ENCODE results near the gene HDDC3.

The HDDC3 gene, protein sequence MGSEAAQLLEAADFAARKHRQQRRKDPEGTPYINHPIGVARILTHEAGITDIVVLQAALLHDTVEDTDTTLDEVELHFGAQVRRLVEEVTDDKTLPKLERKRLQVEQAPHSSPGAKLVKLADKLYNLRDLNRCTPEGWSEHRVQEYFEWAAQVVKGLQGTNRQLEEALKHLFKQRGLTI

DNA sequence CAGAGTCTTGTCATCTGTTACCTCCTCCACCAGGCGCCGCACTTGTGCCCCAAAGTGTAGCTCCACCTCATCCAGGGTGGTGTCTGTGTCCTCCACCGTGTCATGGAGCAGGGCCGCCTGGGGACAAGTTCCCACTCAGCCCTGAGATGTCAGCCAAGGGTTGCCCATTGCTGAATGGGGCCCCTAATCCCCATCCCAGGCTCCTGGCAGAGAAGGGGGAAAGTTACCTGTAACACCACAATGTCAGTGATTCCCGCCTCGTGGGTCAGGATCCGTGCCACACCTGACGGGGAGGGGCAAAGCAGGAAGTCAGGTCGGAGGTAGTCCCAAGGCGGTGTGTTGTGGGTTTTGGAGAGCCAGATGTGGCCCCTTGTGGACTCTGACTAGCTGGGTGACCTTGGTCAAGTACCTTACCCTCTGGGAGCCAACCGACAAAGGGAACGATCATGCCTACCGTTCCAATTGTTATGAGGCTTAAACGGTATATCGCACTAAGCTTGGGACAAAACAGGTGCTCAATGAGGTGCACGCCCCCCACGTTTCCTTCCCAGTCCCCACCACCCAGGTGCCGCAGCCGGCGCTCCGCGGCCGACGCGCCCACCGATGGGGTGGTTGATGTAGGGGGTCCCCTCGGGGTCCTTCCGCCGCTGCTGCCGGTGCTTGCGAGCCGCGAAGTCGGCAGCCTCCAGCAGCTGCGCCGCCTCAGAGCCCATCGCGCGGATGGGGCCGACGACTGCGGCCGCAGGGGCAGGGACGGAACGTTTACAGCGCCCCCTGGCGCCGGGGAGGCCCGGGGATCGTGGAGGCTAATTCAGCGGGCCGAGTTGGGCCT is at the start of gene HDDC3:
Gene HDDC3 (minus strand): TSS at position 722 of the 832 bp plus-strand sequence. CDS start 9 bp downstream, at position 713.
- DNase-seq (ENCODE audit: low read depth): peak; percentile 33
- peak within 1 kb of the TSS; percentile 71 for H3K4me3 ChIP-seq (ENCODE audit: low read depth, low read length)

DNA sequence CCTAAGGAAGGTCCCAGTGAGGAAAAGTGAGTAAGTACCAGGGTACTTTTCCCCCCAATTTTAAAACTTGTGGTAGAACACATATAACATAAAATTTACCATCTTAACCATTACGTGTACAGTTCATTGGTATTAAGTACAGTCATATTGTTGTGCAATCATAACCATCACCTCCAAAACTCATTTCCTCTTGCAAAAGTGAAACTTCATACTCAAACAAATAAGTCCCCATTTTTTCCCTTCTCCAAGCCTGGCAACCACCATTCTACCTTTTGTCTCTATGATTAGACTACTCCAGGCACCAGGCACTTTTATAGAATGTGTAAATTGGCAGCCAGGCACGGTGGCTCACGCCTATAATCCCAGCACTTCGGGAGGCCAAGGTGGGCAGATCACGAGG is 49.8 kb upstream of the HDDC3 start:
- DNase-seq (ENCODE audit: low read depth): no peak
- H3K4me3 ChIP-seq (ENCODE audit: low read depth, low read length): no peak overlapping the region

DNA sequence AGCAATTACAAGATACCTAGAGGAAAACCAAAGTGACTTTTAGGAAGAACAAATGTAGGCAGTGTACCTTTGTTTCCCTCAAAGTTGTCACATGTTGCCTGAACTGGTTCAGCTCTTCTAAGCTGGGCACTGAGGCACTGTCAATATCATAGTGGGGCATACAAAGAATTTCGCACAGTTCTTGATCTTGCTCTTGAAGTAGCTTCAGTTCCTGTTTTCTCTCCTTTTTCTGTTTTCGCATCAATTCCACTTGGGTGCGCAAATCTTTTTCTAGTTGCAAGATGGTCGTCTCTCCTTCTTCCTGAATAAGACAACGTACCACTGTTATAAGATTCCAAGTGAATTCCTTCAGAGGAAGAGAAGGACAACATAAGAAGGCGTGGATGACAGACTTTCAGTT is 49.3 kb upstream of the HDDC3 start:
- no peak overlapping the region for H3K4me3 ChIP-seq (ENCODE audit: low read depth, low read length)
- no peak for DNase-seq (ENCODE audit: low read depth)

DNA sequence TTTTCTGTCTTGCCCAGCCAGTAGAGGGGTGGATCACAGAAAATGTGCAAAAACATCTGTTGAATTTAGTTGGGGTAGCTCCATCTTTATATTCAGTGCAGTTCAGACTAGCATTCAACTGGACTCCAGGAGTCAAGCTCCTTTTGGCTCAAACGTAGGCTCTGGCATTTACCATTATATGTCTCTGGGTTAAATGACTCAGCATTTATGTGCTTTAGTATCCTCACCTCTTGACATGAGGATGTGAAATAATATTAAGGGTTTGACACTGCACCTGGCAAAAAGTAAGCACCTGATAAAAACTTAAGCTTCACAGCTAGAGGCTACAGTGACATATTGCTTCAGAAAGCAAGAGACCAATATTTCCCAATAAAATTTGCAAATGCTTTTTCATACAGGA is 47.2 kb upstream of the HDDC3 start:
- H3K4me3 ChIP-seq (ENCODE audit: low read depth, low read length): no peak overlapping the region
- no peak for DNase-seq (ENCODE audit: low read depth)

DNA sequence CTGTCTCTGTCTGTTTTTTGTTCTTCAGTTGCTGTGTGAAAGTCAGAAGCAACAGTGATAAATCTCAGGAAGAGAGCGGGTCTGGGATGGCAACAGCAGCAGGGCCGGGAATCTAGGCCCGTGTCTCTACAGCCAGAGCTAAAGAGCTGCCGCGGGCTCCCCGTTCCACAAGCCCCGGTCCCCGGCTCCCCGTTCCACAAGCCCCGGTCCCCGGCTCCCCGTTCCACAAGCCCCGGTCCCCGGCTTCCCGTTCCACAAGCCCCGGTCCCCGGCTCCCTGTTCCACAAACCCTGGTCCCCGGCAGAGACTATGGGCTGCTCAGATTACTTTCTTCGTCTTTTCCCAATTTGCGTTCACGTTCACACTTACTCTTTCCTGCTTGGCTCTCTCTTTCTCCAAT is 41.9 kb upstream of the HDDC3 start:
- no peak overlapping the region for H3K4me3 ChIP-seq (ENCODE audit: low read depth, low read length)
- no peak for DNase-seq (ENCODE audit: low read depth)

DNA sequence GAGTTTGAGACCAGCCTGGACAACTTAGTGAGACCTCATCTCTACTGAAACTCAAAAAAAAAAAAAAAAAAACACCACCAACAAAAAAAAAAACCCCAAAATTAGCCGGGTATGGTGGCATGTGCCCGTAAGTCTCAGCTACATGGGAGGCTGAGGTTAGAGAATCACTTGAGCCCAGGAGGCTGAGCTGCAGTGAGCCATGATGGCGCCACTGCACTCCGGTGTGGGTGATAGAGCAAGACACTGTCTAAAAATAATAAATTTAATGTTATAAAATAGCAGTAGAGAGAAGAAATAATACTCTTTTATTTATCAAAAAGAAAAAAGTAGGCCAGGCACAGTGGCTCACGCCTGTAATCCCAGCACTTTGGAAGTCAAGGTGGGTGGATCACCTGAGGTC is 39.8 kb upstream of the HDDC3 start:
- no peak for DNase-seq (ENCODE audit: low read depth)
- H3K4me3 ChIP-seq (ENCODE audit: low read depth, low read length): no peak overlapping the region

DNA sequence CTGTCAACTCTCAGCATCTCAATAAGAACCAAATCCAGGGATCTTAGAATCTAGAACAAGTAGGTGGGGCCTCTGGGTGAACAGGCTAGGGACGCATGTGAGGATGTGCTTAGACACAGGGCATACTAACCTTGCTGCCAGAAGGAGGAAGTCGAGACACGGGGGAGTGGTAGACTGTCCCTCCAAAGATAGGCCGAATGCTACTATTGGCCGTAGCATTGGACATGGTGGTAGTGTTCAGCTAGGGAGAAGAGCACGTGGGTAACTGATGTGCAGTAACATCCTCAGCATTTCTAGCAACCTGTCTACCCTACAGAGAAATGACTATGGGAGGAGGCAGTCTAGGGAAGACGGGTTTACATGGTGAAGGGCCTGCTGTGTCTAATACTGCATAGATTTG is 37.9 kb upstream of the HDDC3 start:
- no peak overlapping the region for H3K4me3 ChIP-seq (ENCODE audit: low read depth, low read length)
- DNase-seq (ENCODE audit: low read depth): no peak

DNA sequence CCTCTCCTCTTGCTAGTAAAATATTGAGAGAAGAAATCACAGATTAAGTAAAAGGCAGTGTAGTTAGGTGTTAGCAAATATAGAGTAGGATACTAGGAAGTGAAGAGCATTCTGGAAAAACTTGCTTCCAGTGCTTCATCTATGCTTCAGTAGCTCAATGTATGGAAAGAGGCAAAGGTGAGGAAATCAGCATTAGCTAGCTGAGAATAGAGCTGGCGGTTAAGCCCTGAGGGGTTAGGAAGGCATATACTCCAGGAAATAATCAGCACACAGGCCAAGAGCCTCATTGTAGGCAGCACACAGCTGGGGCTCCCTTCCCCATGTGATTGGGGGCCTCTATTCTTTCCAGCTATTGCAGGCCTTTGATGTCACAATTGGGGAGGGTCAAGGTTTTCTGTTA is 36.1 kb upstream of the HDDC3 start:
- no peak for DNase-seq (ENCODE audit: low read depth)

DNA sequence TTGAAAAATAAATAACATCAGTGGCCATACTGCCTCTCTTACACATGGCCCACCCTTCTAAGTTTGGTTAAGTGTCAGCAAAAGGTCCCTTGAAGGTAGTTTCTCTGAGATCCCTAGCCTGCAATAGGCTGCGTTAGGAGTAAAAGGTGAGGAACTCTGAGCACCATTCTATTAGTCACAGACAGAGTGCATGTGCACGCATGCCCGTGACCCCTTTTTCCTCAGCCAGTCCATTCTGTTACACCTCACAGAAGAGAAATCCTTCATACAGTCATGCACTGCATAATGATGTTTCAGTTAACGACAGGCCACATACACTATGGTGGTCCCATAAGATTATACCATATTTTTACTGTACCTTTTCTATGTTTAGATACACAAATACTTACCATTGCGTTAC is 34.9 kb upstream of the HDDC3 start:
- no peak overlapping the region for H3K4me3 ChIP-seq (ENCODE audit: low read depth, low read length)
- DNase-seq (ENCODE audit: low read depth): no peak

More for the DNA sequence above, 36.1 kb upstream of the HDDC3 start:
- H3K4me3 ChIP-seq (ENCODE audit: low read depth, low read length): no peak overlapping the region

DNA sequence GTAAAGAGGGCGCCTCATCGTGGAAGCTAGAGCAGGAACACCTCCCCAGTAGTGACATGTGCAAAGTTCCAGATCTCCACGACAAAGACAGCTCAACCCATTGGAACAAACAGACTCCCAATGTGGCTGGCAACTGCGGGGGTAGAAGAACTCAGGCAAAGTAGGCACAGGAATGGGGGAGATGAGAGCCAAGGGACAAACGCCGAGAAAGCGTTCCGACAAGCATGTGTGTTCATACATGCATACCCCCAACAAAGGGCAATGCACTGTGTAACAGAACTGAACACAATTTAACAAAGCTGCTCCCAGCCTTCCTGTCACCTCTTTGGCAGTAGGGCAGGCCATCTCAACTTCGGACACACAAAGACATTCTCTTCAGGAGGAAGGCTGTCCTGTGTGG is 33.9 kb upstream of the HDDC3 start:
- DNase-seq (ENCODE audit: low read depth): no peak
- H3K4me3 ChIP-seq (ENCODE audit: low read depth, low read length): no peak overlapping the region

DNA sequence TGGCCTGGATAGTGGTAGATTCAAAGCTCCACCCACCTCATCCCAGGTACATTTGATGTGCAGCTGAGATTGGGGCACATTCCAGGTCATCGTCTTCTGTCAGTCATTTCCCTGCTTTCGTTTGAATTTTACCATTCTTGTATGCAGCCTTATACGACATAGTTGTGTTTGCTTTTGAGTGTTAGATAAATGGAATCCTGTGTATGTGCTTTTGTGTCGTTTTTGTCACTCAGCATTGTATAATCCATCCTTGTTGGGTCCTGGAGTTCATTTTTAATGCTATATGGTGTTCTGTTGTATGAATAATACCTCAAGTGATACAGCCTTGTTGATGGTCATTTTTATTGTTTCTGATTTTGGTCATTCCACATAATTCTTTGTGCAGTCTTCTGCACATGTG is 29.7 kb upstream of the HDDC3 start:
- DNase-seq (ENCODE audit: low read depth): no peak
- H3K4me3 ChIP-seq (ENCODE audit: low read depth, low read length): no peak overlapping the region

DNA sequence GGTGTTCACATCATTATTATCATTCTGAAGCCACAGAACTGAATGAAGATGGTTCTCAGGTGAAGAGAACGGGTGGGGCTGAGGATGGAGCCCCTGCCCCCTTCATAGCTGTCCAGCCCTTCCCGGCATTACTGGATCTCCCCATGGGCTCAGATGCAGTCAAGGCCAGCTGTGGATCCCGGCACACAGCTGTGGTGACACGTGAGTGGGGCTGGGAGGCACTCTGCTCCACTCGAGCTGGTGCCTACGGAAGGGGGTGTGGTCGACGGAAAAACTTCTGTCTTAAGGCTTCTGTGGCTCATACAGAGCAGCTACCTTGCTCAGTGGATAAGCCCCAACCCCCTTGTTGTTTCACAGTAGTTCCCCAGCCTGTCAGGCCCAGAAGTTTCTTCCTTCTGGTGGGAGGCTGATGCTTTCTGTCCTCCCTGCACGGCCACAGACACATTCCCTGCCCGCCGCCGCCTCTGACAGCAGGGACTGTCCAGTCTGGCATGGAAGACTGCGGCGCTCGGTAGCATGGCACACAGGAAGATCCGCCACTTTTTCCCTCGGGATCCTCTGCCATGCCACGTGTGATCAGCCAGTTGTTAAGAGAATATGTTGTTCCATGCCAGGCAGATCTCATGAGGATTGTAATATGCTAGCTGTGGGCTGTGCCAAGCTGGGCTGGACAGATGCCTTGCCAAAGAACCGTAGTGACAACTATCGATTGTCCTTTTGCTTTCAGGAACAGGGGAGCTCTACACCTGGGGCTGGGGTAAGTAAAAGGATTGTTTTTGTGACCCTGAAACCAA is 28.1 kb upstream of the HDDC3 start:
- H3K4me3 ChIP-seq (ENCODE audit: low read depth, low read length): no peak overlapping the region
- DNase-seq (ENCODE audit: low read depth): no peak

DNA sequence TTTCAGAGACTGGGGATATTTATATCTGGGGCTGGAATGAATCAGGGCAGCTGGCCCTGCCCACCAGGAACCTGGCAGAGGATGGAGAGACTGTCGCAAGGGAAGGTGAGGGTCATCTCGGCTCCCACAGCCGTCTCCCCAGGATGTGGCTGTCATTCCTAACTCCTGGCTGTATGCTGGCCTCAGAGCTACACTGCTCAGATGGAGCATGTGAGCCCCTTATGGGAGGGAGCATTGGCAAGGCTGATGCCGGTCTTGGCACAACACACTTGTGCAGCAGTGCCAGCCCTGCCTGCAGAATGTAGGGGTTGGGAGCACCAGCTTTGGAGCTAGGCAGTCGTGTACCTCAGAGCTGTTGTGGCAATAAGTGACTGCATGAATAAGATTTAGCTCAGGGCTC is 27.5 kb upstream of the HDDC3 start:
- no peak overlapping the region for H3K4me3 ChIP-seq (ENCODE audit: low read depth, low read length)
- no peak for DNase-seq (ENCODE audit: low read depth)

DNA sequence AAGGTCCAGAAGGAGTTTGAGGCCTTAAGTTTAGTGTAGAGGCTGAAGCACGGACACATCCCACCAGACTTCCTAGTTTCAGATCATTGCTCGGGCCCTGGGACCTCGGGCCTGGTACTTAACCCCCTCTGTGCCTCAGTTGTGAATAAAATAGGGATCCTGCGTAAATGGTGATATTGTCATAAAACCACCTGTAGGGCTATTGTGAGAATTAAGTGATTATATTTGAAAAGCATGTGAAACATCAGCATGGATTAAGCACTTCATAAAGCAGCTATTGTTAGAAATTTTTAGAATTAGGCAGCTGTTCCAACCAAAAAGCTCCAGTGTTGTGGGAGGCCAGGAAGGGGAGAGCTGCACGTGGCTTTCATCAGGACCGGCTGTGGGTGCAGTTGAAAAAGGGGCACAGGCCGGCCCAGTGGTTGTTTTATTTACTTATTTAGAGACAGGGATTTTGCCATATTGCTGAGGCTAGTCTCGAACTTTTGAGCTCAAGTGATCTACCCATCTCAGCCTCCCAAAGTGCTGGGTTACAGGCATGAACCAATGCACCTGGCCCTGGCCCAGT is 26.8 kb upstream of the HDDC3 start:
- H3K4me3 ChIP-seq (ENCODE audit: low read depth, low read length): no peak overlapping the region
- DNase-seq (ENCODE audit: low read depth): no peak

DNA sequence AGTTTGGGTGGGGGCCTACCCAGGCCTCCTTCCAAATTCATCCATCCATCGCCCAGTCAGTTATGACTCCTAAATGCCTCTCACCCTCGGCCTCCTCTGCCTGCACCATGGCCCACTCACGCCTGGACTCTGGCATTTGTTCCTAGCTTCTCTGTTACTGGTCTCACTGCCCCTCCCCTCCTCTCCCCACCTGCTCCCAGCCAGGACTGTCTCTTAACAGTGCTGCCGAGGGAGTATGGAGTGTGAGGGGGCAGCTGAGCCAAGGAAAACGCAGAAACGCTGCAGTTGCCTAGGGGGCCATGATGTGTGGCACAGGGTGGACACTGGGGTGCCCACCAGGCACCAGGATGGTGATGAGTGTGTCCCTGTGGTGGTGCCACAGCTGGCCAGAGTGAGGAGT is 25.4 kb upstream of the HDDC3 start:
- no peak for DNase-seq (ENCODE audit: low read depth)
- peak overlapping the region; percentile 61 for H3K4me3 ChIP-seq (ENCODE audit: low read depth, low read length)

DNA sequence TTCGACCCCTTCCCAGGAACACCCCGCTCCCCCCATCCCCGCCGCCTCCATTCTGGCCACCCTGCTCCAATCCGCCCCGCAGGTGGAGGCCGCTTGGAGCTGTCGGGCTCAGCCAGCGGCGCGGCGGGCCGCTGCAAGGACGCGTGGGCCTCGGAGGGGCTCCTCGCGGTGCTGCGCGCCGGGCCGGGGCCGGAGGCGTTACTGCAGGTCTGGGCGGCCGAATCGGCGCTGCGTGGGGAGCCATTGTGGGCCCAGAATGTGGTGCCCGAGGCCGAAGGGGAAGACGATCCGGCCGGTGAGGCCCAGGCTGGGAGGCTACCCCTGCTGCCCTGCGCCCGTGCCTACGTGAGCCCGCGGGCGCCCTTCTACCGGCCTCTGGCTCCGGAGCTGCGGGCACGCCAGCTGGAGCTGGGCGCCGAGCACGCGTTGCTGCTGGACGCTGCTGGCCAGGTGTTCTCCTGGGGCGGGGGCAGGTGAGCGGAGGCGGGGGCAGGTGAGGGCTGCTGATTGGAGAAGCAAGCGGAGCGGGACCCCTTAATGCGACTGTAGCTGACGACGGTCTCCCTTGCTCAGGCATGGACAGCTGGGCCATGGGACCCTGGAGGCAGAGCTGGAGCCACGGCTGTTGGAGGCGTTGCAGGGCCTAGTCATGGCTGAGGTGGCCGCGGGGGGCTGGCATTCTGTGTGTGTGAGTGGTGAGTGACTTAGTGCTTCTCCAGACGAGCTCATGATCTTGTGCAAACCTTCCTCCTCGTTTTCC is 24.9 kb upstream of the HDDC3 start:
- peak overlapping the region; percentile 61 for H3K4me3 ChIP-seq (ENCODE audit: low read depth, low read length)
- no peak for DNase-seq (ENCODE audit: low read depth)

DNA sequence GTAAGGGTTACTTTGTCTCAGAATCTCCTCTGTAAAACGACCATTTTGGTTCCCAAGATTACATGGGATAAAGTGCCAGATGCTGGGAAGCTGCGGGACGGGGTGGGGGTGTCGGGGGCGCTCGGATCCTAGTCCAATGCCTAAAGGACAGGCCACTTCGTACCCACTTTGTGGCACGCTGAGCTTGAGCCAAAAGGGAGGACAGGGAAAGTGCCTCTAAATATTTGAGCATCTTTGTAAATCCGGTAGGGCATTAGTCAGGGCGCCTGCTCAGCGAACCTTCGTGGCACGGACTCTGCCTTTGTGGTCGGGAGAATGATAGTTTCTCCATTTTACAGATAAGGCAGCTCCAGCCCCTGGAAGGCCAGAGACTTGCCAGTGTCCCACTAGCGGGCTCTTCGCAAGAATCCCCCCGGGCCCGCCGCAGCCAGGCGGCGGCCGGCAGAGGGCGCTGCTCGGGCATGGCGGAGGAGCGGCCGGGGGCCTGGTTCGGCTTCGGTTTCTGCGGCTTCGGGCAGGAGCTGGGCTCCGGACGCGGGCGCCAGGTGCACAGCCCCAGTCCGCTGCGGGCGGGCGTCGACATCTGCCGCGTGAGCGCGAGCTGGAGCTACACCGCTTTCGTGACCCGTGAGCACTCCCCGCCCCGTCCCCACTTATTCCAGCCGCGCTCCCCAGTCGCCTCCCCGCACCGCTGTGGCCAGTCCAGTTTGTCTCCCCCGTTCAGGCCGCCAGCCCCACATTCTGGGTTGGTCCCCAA is 24.1 kb upstream of the HDDC3 start:
- no peak for DNase-seq (ENCODE audit: low read depth)
- peak overlapping the region; percentile 61 for H3K4me3 ChIP-seq (ENCODE audit: low read depth, low read length)

DNA sequence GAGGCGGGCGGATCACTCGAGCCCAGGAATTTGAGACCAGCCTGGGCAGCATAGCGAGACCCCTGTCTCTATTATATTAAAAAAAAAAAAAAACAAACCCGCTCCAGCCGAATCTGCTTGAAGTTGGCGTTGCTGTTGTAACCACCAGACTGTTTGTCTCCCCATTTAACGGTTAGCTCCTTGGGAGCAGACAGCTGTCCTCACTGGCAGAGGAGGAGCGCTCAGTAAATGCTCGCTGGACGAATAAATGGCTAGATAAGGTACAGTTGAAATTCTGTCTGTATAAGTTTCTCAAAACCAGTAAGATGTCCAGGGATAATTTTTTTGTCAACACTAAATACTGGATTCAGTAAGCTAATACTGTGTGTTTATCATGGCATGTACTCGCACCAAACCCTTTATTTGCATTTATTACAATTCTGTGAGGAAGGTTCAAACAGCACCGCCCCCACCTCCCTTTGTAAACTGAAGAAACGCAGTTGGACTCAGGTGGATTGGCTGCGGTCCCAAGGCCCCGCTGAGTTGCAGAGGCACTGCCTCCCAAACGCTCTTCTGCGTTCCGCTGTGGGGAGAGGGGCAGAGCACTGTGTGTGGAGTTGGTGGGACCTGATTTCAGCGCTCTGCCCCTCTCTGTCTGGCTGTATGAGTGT is 23.4 kb upstream of the HDDC3 start:
- no peak for DNase-seq (ENCODE audit: low read depth)
- peak overlapping the region; percentile 83 for H3K4me3 ChIP-seq (ENCODE audit: low read depth, low read length)
